Activated CD4-positive, alpha-beta T cell treated with anti-CD3 and anti-CD28 coated beads for 24 hours (primary cell): Measurements from ENCODE around the gene SMIM17.

ENCODE experiments used
- DNase-seq, 2 donors: peaks; one replicate each; pipeline ENCODE4 v3.0.0-alpha.2; 2020; ENCODE audit warnings: low read depth in 2 of 2

SMIM17 gene

DNA sequence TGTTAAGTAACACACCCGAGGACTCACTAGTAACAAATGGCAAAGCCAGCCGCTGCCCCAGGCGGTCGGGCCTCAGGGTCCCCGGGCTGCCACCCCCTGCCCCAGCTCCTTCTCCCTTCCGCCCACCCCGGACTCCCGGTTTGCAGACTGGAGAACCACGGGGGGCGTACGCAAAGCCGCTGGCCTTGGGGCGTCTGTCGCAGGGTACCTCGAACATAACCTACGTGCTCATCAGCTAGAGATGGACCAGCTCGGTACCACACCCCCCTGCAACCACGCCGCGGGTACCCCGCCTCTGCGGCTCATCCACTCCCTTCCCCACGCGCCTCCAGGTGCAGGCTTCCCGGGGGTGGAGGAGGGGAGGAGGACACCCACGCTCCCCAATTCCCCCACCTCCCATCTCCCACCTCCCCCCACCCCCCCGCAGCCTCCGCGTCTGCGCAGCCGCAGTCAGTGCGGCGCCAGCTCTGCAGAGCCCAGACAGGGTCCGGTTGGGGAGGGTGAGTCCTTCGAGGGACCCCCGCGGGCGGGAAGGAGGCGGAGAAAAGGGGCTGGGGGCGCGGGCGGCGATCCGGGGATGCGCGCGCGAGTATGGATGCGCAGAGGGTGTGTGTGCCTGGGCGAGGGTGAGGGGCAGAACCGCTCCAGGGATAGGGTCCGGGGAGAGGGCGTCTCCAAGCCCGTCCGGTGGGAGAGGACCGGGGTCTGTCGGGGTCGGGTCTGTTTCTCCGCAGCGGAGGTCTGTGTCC, at the start of gene SMIM17:
SMIM17 (plus strand) TSS at position 449 of the 749 bp plus-strand sequence. CDS start 2,509 bp downstream, outside the sequence.
- DNase-seq, result no peak

DNA sequence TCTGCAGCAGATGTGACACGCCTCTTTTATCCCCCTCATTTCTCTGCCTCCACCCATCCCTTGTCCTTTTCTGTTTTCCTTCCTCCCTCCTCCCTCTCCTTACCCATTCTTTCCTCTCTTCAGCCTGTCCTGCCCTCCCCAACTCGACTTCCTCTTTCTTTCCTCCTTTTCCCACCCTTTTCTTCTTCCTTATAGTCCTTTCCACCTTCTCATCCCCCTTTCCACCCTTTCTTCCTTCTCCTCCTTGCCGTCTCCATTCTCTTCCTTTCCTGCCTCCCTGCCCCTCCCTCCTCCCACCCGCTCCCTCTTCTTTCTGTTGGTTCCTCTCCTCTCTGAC, 48.5 kb upstream of the SMIM17 start:
- DNase-seq, result no peak

DNA sequence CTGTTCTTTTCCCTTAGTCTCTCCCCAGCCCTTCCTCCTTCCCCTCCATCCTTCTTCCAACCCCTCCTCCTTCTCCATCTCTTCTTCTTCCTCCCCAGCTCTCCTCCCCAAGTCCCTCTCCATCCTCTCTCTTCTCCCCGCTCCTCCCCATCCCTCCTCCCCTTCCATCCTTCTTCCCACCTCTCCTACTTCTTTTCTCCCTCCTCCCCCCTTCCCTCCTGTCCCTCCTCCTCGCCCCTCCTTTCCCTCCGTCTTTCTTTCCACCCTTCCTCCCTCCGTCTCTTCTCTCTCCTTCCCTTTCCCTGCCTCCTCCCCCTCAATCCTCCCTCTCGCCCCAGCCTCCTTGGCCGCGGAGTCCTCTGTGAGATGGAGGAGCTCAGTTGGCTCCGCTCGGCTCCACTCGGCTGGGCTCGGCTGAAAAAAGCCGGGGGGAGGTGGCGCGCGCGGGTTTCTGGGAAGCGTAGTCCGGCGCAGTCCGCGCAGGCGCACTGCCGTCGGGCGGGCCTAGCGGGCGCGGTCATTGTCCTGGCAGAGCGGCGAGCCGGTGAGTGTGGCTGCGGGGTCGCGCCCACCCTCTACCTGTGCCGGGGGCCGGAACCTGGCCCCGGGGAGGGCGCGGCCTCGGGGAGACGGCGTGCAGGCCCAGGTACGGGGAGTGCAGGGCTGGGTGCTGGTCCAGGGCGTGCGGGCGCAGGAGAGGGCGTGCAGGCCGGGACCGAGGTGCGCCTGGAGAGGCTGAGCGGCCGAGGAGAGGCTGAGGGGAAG, 48.0 kb upstream of the SMIM17 start, which contains the start of gene ZNF71:
ZNF71 (plus strand) TSS at position 520 of the 765 bp plus-strand sequence. CDS start 6,257 bp downstream, outside the sequence.
- peak; percentile 85 to 87 for DNase-seq

DNA sequence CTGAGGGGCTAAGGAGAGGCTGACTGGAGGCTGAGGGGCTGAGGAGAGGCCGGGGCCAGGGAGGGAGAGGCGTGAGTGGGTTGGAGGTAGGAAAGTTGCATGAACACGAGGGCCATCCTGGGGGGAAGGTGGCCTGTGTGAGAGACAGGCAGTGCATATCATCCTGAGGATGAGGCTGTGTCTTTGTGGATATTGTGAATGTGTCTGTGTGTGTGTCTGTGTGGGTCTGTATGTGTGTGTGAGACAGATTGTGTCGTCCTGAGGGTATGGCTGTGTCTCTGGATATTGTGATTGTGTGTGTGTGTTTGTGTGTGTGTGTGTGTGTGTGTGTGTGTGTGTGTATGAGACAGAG, 47.4 kb upstream of the SMIM17 start:
- DNase-seq, result no peak

DNA sequence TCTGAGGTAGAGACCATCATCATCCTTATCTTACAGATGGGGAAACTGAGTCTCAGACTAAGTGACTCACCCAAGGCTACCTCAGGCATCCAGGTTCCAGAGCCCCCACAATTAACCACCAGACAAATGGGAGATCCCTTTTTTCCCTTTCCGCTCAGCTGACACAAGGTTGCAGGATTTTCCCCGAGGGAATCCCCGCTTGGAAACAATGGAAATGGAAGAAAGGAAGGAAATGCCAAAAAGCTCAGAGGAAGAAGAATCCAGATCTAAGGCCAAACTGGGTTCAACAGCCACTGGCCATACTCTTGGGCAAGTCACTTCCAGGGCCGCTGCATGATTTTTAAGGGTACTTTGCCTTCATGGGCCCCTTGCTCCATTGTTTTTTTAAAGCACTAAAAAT, 46.3 kb upstream of the SMIM17 start:
- no peak for DNase-seq

DNA sequence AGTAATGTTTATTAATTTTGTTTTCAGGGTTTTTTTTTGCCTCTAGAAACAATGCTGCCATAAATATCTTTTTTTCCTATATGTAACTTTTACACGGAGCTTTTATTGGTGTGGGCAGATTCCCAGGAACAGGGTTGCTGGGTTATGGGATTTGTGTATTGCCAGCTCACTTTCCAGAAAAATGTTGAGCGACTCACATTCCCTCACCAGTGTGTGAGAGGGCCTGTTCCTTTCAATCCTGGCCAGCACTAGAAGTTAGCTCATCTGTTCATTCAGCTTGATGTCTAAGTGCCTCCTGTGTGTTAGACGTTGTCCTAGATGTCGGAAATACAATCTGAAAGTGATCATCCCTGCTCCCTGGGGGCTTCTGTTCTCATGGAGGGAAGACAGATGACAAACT, 45.3 kb upstream of the SMIM17 start:
- no peak for DNase-seq

DNA sequence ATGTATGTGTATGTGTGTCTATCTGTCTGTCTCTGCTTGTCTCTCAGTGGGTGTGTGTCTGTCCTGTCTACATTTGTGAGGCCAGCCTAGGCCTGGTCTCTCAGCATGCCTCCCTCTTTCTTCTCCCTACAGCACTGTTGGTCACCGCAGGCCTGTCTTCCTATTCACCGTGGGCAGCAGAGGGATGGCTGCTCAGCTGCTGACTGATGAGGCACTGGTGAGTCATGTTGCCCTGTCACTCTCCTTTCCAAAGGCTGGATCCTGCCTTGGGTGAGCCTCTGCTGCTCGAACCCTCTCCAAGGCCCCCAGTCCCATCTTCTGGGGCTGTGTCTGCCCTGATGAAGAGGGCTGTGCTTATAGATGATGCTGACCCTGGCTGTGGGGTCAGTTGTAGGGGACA, 41.6 kb upstream of the SMIM17 start:
- no peak for DNase-seq

DNA sequence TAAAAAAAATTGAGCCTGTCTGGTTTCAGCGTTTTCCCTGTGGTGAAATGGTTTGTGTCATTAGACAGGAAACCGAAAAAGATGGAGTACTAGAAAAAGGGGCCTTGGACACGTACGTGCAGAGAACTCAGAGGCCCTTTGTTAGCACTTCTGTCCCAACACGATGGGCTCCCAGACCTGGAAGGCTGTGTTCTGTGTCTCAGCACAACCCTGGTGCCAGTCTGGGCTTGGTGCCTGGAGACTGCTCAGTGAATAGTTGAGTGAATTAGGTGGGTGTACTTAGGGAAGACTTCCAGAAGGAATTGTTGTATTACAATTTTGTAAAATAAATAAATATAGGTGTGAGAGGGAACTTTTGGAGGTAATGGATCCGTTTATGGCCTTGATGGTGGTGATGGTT, 39.1 kb upstream of the SMIM17 start:
- no peak for DNase-seq

DNA sequence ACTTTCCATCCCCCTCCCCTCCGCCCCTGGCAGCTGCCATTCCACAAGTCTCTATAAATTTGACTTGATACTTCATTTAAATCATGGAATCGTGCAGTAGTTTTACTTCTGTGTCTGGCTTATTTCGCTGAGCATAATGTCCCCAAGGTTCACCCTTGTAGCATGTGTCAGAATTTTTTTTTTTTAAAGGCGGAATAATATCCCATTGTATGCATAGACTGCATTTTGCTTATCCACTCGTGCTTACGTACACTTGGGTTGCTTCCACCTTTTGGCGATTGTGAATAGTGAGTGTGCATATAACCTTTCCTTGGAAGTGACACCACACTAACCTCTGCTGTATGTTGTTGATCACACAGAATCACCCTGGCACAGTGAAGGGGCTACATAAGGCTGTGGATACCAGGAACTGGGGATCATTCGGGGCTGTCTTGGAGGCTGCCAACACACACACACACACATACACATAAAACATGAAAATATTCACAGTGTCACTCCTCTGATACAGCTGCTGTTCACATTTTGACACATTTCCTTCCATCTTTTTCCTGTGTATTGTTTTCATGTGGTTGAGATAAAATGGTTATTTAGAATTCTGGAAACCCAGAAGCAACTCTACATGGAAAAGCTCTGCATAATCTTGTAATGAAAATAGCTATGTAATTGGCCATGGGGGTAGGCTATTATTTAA, 34.5 kb upstream of the SMIM17 start:
- no peak for DNase-seq

DNA sequence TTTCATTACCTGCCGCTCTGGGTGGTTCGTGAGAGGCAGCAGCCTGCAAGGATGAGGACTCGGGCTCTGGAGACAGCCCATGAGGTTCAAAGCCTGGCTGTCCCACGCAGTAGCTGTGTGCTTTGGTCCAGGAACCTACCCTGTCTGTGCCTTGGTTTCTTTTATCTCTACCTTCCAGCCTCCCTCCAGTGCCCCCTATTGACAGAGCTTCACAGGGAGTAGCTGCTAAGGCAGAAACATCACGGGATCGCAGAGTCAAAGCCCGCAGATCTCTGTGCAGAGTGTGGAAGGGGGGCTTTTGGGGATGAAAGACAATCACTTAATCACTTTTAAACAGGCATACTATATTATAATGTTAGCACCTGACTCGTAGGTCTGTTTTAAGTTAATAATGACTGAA, 31.7 kb upstream of the SMIM17 start:
- no peak for DNase-seq

DNA sequence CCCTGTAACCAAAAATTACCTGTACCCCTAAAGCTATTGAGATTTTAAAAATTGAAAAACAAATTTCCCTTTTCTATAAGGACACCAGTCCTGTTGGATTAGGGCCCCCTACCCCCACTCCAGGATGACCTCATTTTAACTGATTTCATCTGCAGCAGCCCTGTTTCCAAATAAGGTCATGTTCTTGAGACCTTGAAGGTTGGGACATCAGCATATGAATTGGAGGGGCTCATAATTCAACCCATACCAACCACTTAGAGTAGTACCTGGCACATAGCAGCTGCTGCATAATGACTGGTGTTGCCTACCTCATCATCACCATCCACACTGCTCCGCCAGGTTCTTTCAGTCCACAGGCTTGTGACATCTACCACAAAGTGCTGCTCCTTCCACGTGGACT, 30.2 kb upstream of the SMIM17 start:
- no peak for DNase-seq

DNA sequence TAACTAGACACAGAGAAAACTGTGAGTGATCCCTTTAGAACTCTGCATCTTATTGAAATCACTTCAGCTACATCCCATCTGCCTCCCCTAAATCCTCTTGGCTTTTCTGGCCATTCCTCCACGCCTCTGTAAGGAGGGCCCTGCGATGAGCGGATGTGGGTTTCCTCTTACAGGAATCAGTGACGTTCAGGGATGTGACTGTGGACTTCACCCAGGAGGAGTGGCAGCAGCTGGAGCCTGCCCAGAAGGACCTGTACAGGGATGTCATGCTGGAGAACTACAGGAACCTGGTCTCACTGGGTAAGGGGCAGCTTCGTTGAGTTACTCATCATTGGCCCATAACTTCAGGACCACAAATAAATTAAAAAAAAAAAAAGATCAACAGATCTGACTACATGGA, 29.3 kb upstream of the SMIM17 start:
- DNase-seq, result no peak

DNA sequence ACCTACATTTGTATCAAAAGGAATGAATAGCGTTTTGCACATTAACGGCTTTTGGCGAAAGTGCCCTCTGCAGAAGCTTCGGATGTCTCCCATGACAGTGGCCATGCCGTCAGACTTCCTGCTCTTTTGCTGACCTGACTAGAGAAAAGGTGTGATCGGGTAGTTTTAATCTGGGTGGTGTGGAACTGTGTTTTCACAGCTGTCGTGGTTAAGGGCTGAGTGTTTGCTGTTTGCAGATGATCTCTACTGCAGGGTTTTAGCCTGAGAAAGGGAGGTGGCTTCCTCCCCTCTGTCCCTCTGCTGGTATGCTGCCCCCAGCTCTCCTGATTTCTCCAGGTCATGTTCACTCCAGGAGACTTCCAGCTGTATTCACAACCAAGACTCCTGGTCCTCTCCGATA, 25.4 kb upstream of the SMIM17 start:
- DNase-seq, result no peak

DNA sequence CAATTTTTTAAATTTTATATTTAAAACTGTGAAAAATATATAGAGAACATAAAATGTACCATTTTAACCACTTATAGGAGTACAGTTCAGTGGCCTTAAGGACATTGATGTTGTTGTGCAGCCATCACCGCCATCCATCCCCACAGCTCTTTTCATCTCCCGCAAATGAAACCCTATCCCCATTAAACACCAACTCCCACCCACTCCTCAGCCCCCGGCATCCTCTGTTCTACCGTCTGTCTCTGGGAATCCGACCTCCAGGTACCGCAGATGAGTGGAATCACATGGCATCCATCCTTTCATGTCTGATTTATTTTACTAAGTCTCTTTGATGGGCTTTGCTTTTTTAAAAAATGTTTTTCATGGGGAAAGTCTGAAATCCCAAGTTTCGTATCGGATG, 23.8 kb upstream of the SMIM17 start:
- no peak for DNase-seq

DNA sequence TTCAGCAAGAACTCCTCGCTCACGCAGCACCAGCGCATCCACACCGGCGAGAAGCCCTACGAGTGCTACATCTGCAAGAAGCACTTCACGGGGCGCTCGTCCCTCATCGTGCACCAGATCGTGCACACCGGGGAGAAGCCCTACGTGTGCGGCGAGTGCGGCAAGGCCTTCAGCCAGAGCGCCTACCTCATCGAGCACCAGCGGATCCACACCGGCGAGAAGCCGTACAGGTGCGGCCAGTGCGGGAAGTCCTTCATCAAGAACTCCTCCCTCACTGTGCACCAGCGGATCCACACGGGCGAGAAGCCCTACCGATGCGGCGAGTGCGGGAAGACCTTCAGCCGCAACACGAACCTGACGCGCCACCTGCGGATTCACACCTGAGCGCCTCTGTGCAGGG, 20.6 kb upstream of the SMIM17 start:
- no peak for DNase-seq

DNA sequence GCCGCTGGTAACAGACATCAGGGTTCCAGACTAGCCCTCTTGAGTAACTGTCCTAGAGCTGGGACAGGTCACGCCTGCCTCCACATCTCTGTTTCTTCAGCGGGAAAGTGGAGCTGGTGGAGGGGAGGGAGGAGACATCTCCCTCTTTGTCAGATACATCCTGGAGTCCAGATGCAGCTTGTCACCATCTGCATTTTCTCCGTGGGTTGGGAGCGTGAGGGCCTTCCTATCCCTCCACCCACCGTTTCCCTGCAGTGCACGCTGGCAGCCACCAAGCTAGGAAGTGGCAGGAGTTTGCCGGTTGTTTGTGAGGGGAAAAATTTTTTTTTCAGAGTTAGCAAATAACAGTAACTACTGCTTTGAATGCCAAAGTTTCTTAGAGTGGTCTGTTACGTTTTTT, 20.0 kb upstream of the SMIM17 start:
- DNase-seq, result no peak

DNA sequence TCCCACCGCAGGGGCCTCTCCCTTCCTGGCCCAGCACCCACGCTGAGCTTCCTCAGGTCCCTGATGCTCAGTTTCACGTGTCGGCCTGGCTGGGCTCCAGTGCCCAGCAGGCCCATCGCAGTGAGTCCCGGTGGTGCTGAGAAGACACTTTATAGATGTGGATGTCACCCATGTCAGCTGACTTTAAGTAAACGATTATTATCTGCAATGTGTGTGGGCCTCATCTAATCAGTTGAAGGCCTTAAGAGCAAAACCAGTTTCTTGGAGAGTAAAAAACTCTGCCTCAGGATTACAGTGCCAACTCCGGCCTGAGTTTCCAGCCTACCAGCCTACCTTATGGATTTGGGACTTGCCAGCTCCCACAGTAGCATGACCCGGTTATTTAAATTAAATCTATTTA, 17.3 kb upstream of the SMIM17 start:
- DNase-seq, result no peak

DNA sequence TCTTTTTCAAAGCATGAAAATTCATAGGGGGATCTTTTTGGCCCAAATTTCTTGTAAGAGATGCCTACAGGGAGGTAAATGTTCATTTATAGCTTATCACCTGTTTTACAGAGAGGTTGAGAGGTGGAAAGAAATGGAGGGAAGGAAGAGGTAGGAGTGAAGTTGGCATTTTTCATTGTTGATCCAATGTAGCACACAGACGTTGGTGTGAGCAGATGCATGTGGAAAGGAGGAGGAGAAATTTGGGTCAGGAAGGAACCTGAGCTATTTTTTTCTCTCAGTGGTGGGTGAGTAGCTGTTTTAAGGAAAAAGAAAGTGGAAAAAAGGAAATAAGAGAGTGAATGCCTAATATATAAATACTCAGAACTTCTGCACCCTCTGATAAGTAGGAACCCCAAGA, 9.9 kb upstream of the SMIM17 start:
- no peak for DNase-seq

DNA sequence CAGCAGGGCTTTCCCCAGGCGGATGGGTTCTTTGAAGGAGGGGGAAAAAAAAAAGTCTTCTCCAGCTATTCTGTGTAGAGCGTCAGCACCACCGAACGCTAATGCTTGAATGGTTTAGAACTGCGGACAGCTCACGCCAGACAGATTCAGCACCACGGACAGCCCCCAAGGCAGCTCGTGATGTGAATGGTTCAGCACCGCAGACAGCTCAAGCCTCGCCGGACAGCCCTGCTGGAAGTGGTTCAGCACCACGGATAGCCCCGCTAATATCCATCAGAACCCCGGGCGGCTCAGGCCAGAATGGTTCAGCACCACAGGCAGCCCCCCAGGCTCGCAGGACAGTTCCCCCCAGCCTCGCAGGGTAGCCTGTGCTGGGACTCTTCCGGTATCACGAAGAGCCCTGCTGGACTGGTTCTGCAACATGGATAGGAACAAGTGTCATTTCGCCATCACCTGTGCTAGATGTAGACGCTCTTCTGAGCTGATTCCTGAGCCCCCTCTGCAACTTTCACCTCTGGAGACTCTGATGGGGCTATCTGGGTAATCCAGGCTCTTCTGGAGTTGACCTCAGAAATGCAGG, 4.9 kb upstream of the SMIM17 start:
- peak; percentile 1 to 18 for DNase-seq

DNA sequence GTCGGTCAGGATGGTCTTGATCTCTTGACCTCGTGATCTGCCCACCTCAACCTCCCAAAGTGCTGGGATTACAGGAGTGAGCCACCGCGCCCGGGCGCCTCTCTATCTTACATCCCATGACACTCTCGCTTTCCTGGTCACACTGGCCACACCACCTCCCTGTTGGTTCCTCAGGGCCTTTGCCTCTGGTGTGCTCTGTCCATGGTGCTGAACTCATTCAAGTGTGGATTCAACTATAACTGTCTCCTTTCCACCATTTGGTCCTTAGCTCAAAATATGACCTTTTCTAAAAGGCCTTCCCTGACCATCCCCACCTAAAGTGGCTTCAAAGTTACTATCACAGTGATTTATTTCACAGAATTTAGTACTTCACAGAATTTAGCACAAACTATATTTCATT, 3.7 kb upstream of the SMIM17 start:
- no peak for DNase-seq

DNA sequence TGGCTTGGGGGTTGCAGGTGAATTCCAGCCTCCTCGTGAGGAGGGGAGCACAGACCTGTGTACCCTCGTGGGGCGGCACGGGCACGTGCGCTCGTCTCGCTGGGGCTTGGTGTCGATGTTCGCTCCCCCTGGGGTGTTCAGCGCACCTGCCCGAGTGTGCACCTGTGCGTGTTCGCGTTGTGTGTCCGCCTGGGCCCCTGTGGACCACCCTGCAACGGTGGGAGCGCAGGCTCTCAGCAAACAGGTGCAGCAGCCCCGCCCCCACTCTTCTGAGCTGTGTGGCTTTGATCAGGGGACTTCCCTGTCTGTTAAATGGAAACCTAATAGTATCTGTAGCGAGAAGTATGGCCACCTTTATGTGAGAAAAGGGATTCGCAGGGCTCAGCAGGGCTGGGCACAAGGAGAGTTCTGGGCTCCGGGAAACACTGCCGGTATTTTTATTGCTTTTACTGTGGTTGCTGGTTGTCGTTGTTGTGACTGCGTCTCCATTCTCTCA, 549 bp downstream of the SMIM17 start:
- DNase-seq, result no peak

DNA sequence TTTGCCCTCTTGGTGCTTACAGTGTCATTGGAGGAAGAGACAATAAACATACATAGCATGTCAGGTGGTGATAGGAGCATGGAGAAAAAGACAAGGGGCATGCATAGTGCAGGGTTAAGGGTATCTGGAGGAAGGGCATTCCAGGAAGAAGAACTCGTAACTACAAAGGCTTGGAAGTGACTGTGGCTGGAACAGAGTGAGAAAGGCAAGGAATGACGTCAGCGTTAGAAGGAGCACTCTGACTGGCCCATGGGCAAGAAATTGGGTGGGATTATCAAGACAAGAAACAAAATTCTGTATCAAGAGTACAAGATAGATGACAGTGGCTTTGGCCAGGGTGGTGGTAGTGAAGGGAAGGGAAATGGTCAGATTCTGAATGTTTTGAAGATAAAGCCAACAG, 11.2 kb downstream of the SMIM17 start:
- no peak for DNase-seq
